Fibroblast of lung (primary cell): ENCODE results near the gene PNMA6E. TPM values are rescaled to one million over a fixed set of nuclear protein-coding genes. Genes with fewer than 3 reads are reported as not detected.

Experiments used
- DNase-seq, 2 donors: peaks; one replicate each; pipeline versions ENCODE4 v3.0.0 to v3.0.0-alpha.2; 2010; ENCODE audit warnings: low read depth in 2 of 2
- H2AFZ ChIP-seq: 2 replicates; pipeline ENCODE4 v1.5.1; 2012; ENCODE audit warnings: low read length, control low read depth, inconsistent platforms
- H3K27ac ChIP-seq: 2 replicates; pipeline ENCODE4 v1.5.1; 2011; ENCODE audit warnings: low read length, control low read depth; ENCODE audit not compliant: insufficient read depth
- H3K27me3 ChIP-seq: 2 replicates; pipeline ENCODE4 v1.5.1; 2011; ENCODE audit warnings: mild to moderate bottlenecking, low read length; ENCODE audit not compliant: control insufficient read depth, insufficient read depth
- H3K36me3 ChIP-seq: 2 replicates; pipeline ENCODE4 v1.5.1; 2011; ENCODE audit warnings: low read length; ENCODE audit not compliant: control insufficient read depth, insufficient read depth
- H3K4me1 ChIP-seq: 2 replicates; pipeline ENCODE4 v1.5.1; 2011; ENCODE audit warnings: low read length; ENCODE audit not compliant: control insufficient read depth, insufficient read depth; ENCODE audit errors: extremely low read depth
- H3K4me2 ChIP-seq: 2 replicates; pipeline ENCODE4 v1.5.1; 2011; ENCODE audit warnings: low read length, control low read depth; ENCODE audit not compliant: insufficient read depth; ENCODE audit errors: extremely low read depth
- H3K4me3 ChIP-seq, 4 experiments: fragments of 200-600 bp in 1 of 4; sonication (generic) in 1 of 4; replicated peaks in 1 of 4; 2 replicates each; pipeline ENCODE4 v1.5.1; 2011 to 2016; ENCODE audit warnings: low read length in 4 of 4, low read depth in 3 of 4, mild to moderate bottlenecking in 3 of 4, control low read depth in 2 of 4, inconsistent platforms in 1 of 4, mixed read lengths in 1 of 4; ENCODE audit not compliant: insufficient read depth in 1 of 4; ENCODE audit errors: control extremely low read depth in 1 of 4
- H3K79me2 ChIP-seq: 2 replicates; pipeline ENCODE4 v1.5.1; 2012; ENCODE audit warnings: mild to moderate bottlenecking, low read length, inconsistent platforms; ENCODE audit not compliant: control insufficient read depth, insufficient read depth
- H3K9ac ChIP-seq: 2 replicates; pipeline ENCODE4 v1.5.1; 2011; ENCODE audit warnings: mild to moderate bottlenecking, low read length, control low read depth; ENCODE audit not compliant: insufficient read depth
- H3K9me3 ChIP-seq: 2 replicates; pipeline ENCODE4 v1.5.1; 2012; ENCODE audit warnings: low read depth, low read length; ENCODE audit not compliant: control insufficient read depth, insufficient read depth
- H4K20me1 ChIP-seq: 2 replicates; pipeline ENCODE4 v1.5.1; 2011; ENCODE audit warnings: low read length; ENCODE audit not compliant: control insufficient read depth, insufficient read depth; ENCODE audit errors: extremely low read depth
- EZH2 ChIP-seq: IDR thresholded peaks from 2 replicates; pipeline ENCODE4 v1.5.1; 2012; ENCODE audit warnings: low read length, control low read depth, mild to moderate bottlenecking; ENCODE audit errors: missing control alignments
- polyA plus RNA-seq, 2 donors: library from polyadenylated mRNA; depleted of rRNA in 1 of 2; stranded (reverse) in 1 of 2; unstranded in 1 of 2; fragments of >200 nt; gene quantifications; 2 replicates each; pipeline ENCODE4 v1.2.1, GENCODE V29; 2011 to 2012; ENCODE audit warnings: missing spikeins in 1 of 2
- total RNA-seq: library from RNA; depleted of rRNA; stranded (reverse); fragments of >200 nt; gene quantifications from 2 replicates; pipeline ENCODE4 v1.2.1, GENCODE V29; 2014
- TF ChIP-seq, protein P1 (sequence below), 2 donors: IDR thresholded peaks in 1 of 2; conservative IDR thresholded peaks in 1 of 2; 1 replicate in 1 of 2; 2 replicates in 1 of 2; pipeline ENCODE4 v1.5.1; 2011 to 2012; ENCODE audit warnings: low read length in 2 of 2, control low read depth in 1 of 2, inconsistent platforms in 1 of 2, low read depth in 1 of 2, mild to moderate bottlenecking in 1 of 2

Gene PNMA6E
- total and polyA plus RNA-seq, 2 donors (not counting 1 experiment from before 2014, with no cell fraction given) = not detected

GRCh38 chrX:153374426-153374825, 26.7 kb downstream of the PNMA6E start:
- no peaks in the 10 kb centered on the region for H4K20me1 ChIP-seq
- no peaks in the 10 kb centered on the region for H3K79me2 ChIP-seq
- peak in 1 of 2 donors; percentile 4 for DNase-seq
- H3K36me3 ChIP-seq = no peaks in the 10 kb centered on the region
- no peak overlapping the region for H3K4me2 ChIP-seq
- H3K4me3 ChIP-seq = no peak overlapping the region
- H3K9me3 ChIP-seq = no peaks in the 10 kb centered on the region
- H3K9ac ChIP-seq = no peak overlapping the region
- no peaks in the 10 kb centered on the region for H3K4me1 ChIP-seq
- no peak for TF ChIP-seq EZH2
- TF ChIP-seq, protein P1, sequence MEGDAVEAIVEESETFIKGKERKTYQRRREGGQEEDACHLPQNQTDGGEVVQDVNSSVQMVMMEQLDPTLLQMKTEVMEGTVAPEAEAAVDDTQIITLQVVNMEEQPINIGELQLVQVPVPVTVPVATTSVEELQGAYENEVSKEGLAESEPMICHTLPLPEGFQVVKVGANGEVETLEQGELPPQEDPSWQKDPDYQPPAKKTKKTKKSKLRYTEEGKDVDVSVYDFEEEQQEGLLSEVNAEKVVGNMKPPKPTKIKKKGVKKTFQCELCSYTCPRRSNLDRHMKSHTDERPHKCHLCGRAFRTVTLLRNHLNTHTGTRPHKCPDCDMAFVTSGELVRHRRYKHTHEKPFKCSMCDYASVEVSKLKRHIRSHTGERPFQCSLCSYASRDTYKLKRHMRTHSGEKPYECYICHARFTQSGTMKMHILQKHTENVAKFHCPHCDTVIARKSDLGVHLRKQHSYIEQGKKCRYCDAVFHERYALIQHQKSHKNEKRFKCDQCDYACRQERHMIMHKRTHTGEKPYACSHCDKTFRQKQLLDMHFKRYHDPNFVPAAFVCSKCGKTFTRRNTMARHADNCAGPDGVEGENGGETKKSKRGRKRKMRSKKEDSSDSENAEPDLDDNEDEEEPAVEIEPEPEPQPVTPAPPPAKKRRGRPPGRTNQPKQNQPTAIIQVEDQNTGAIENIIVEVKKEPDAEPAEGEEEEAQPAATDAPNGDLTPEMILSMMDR (conservative IDR thresholded peaks at IDR 0.05 in 1 of 2, IDR thresholded peaks at IDR 0.05 in 1 of 2; ENCODE audit: low read depth in 1 of 2, low read length in 2 of 2) = peak in 1 of 2 donors; percentile 21
- no peak overlapping the region for H2AFZ ChIP-seq
- no peak overlapping the region for H3K27ac ChIP-seq
- H3K27me3 ChIP-seq = no peaks in the 10 kb centered on the region

DNA sequence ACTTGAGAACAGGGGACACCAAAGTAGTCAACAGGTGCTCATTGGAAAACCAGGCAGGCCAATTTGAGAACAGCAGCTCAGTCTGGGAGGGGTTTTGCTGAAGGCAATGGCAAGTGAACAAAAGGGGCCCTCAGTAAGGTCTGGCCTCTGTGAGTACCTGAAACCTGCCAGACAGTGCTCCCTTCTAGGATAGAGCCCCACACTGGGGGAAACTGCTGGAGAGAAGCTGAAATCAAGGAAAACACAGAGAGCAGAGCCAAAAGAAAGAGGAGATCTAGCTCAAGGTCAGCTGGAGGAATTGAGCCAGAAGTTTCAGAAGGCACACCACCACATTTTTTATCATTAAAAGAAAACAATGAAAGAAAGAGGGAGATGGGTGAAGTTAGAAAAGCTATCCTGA, 28.2 kb downstream of the PNMA6E start:
- Histone ChIP-seq H3K9me3 (no peaks in the 10 kb centered on the region), H3K27ac (no peak overlapping the region), H3K27me3 (no peaks in the 10 kb centered on the region), H2AFZ (no peak overlapping the region), H3K36me3 (no peaks in the 10 kb centered on the region), H3K4me3 (no peak overlapping the region), H3K4me2 (no peak overlapping the region), H4K20me1 (no peaks in the 10 kb centered on the region), H3K9ac (no peak overlapping the region), H3K4me1 (no peaks in the 10 kb centered on the region), H3K79me2 (no peaks in the 10 kb centered on the region)
- no peak for DNase-seq
- TF ChIP-seq, protein P1 (conservative IDR thresholded peaks at IDR 0.05 in 1 of 2, IDR thresholded peaks at IDR 0.05 in 1 of 2; ENCODE audit: low read depth in 1 of 2, low read length in 2 of 2) = no peak
- TF ChIP-seq EZH2 = no peak

DNA sequence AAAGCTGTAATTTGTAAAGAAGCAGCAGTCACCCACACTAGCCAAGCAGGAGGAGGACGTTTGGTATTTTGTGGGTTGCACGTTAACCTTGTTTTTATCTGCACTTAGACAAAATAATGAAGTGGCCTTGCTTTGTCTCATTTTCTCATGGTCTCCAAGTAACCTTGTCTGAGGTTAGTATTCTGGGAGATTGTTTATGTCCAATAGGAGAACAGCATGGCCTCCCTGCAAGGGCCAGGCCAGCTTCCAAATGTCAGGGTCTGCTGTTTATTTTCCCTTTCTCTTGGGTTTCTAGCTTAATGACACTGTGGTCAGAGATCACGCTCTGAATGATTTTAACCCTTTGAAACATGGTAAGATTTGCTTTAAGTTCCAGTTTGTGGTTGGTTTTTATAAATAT, 29.9 kb downstream of the PNMA6E start:
- H3K4me2 ChIP-seq = no peak overlapping the region
- H3K79me2 ChIP-seq = no peaks in the 10 kb centered on the region
- no peak overlapping the region for H2AFZ ChIP-seq
- H3K4me1 ChIP-seq = no peaks in the 10 kb centered on the region
- TF ChIP-seq, protein P1 (conservative IDR thresholded peaks at IDR 0.05 in 1 of 2, IDR thresholded peaks at IDR 0.05 in 1 of 2; ENCODE audit: low read depth in 1 of 2, low read length in 2 of 2) = no peak
- no peak for TF ChIP-seq EZH2
- no peaks in the 10 kb centered on the region for H4K20me1 ChIP-seq
- peak; percentile 39 to 63 for DNase-seq
- no peaks in the 10 kb centered on the region for H3K36me3 ChIP-seq
- no peaks in the 10 kb centered on the region for H3K9me3 ChIP-seq
- no peak overlapping the region for H3K9ac ChIP-seq
- no peaks in the 10 kb centered on the region for H3K27me3 ChIP-seq
- H3K4me3 ChIP-seq = no peak overlapping the region
- no peak overlapping the region for H3K27ac ChIP-seq
